Natural killer cell (primary cell): ENCODE data around the gene ZNF777. TPM values are rescaled to one million over a fixed set of nuclear protein-coding genes. Genes with fewer than 3 reads are reported as not detected.

ENCODE experiments used
- ATAC-seq, 3 donors: fragments of 150-1000 bp in 2 of 3; fragments of 200-7000 bp in 1 of 3; cut with Tn5 transposase; 1 replicate in 1 of 3; 2 replicates in 2 of 3; pipeline ENCODE4 v1.10.0; 2021; ENCODE audit warnings: mild to moderate bottlenecking in 2 of 3, moderate library complexity in 2 of 3
- DNase-seq, 2 donors: peaks; one replicate each; pipeline versions ENCODE4 v3.0.0 to v3.0.0-alpha.2; 2013 to 2021; ENCODE audit warnings: mixed read lengths in 1 of 2
- H3K27ac ChIP-seq: one replicate; pipeline ENCODE4 v1.5.1; 2013; ENCODE audit warnings: mild to moderate bottlenecking, low read length
- H3K27me3 ChIP-seq: one replicate; pipeline ENCODE4 v1.6.1; 2013; ENCODE audit warnings: low read length; ENCODE audit not compliant: control insufficient read depth, insufficient read depth
- H3K36me3 ChIP-seq: one replicate; pipeline ENCODE4 v1.6.1; 2013; ENCODE audit warnings: low read length; ENCODE audit not compliant: control insufficient read depth, insufficient read depth
- H3K4me1 ChIP-seq: one replicate; pipeline ENCODE4 v1.6.1; 2013; ENCODE audit warnings: low read length; ENCODE audit not compliant: control insufficient read depth, insufficient read depth
- H3K4me3 ChIP-seq: one replicate; pipeline ENCODE4 v1.5.1; 2013; ENCODE audit warnings: low read length
- H3K9me3 ChIP-seq: one replicate; pipeline ENCODE4 v1.6.1; 2013; ENCODE audit warnings: low read length; ENCODE audit not compliant: control insufficient read depth, insufficient read depth
- H3K27ac Mint-ChIP-seq, 2 donors: one replicate each; pipeline ENCODE4 v1.8.0; 2022; ENCODE audit warnings: mild to moderate bottlenecking in 2 of 2, mixed read lengths in 2 of 2, moderate library complexity in 1 of 2
- H3K27me3 Mint-ChIP-seq, 2 donors: one replicate each; pipeline ENCODE4 v1.8.0; 2022; ENCODE audit warnings: low read depth in 2 of 2, mixed read lengths in 2 of 2
- H3K36me3 Mint-ChIP-seq: one replicate; pipeline ENCODE4 v1.8.0; 2022; ENCODE audit warnings: mixed read lengths
- H3K4me1 Mint-ChIP-seq, 2 donors: one replicate each; pipeline ENCODE4 v1.8.0; 2022; ENCODE audit warnings: mixed read lengths in 2 of 2
- H3K4me3 Mint-ChIP-seq: one replicate; pipeline ENCODE4 v1.8.0; 2022; ENCODE audit warnings: mild to moderate bottlenecking, moderate library complexity, mixed read lengths
- H3K9me3 Mint-ChIP-seq, 2 donors: one replicate each; pipeline ENCODE4 v1.8.0; 2022; ENCODE audit warnings: mixed read lengths in 2 of 2
- CTCF ChIP-seq: fragments of 200-600 bp; IDR thresholded peaks from one replicate; pipeline ENCODE4 v1.8.0; 2022; ENCODE audit warnings: antibody characterized with exemption
- whole genome bisulfite sequencing: methylation state at CpG from one replicate; pipeline ENCODE4 v1.1.7; 2013; ENCODE audit warnings: missing lambda C conversion rate; ENCODE audit not compliant: insufficient coverage; 5-methylcytosine and 5-hydroxymethylcytosine counted together
- intact Hi-C: fragments of 100-400 bp; cut with micrococcal nuclease; formaldehyde crosslinking; loops from one replicate; pipeline ENCODE4 v1.14.2; 2022
- total RNA-seq, 4 donors: library from RNA; stranded (reverse); fragments of 120-200 nt in 1 of 4; gene quantifications; one replicate each; pipeline versions ENCODE4 v1.2.3 to v1.2.4, GENCODE V29; 2013 to 2022

Gene ZNF777
- total RNA-seq, 3 donors from 2014 or later (not counting 1 experiment from before 2014, with no cell fraction given), result 14.6 to 18.2 (median 17.2) TPM

GRCh38 chr7:149385195-149385950 lies 75.5 kb downstream of the ZNF777 start:
- no peak for TF ChIP-seq CTCF
- Histone ChIP-seq H3K36me3 (no peaks in the 10 kb centered on the region), H3K27me3 (peaks cover 2% of the 10 kb centered on the region), H3K9me3 (no peaks in the 10 kb centered on the region), H3K27ac (no peak overlapping the region), H3K4me1 (no peaks in the 10 kb centered on the region), H3K4me3 (no peak overlapping the region)
- peaks cover 0 to 2% of the 10 kb centered on the region in 2 donors for H3K9me3 Mint-ChIP-seq
- intact Hi-C loops, result no loop called here
- 84% methylated on average over 7 of the region's 9 CpGs for WGBS
- peaks cover 5% of the 10 kb centered on the region for H3K36me3 Mint-ChIP-seq
- H3K4me3 Mint-ChIP-seq, result no peak overlapping the region
- peaks cover 13 to 20% of the 10 kb centered on the region in 2 donors for H3K27me3 Mint-ChIP-seq
- H3K27ac Mint-ChIP-seq, result no peak overlapping the region
- no peaks in the 10 kb centered on the region for H3K4me1 Mint-ChIP-seq
- no peak for ATAC-seq
- no peak for DNase-seq

Other genes starting within 250 kb of the ZNF777 start
- 10 to 100 TPM; 11.2 to 23.7 (median 17.0) TPM for gene ZNF212, start 221.4 kb downstream of the ZNF777 start, total RNA-seq
- 10 to 100 TPM; 24.0 to 29.8 (median 28.3) TPM for gene ZNF783, start 198.9 kb downstream of the ZNF777 start, total RNA-seq
- 10 to 100 TPM; 41.4 to 48.6 (median 47.3) TPM for gene ZNF746, start 36.7 kb upstream of the ZNF777 start, total RNA-seq